ENCODE measurements around the gene ZNF879.

DNA sequence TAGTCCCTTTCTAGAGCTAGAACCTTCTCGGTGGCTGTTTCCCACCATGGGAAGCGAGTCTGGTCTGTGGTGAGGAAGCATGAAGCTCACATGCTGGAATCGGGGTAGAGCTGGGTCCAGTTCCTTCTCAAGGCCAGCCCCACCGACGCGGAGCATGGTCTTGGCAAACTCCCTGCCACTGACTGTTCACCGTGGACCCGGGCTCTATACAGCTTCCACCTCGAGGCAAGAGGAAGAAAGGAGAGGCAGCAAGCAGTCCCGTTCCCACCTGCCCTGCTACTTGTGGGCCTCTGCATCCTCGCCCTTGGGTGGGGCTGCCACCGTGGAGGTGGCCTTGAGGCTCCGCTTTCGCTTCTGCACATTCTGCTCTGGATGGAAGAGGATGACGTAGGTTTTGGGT, 42.2 kb upstream of the ZNF879 start:
- TF ChIP-seq, protein P1, sequence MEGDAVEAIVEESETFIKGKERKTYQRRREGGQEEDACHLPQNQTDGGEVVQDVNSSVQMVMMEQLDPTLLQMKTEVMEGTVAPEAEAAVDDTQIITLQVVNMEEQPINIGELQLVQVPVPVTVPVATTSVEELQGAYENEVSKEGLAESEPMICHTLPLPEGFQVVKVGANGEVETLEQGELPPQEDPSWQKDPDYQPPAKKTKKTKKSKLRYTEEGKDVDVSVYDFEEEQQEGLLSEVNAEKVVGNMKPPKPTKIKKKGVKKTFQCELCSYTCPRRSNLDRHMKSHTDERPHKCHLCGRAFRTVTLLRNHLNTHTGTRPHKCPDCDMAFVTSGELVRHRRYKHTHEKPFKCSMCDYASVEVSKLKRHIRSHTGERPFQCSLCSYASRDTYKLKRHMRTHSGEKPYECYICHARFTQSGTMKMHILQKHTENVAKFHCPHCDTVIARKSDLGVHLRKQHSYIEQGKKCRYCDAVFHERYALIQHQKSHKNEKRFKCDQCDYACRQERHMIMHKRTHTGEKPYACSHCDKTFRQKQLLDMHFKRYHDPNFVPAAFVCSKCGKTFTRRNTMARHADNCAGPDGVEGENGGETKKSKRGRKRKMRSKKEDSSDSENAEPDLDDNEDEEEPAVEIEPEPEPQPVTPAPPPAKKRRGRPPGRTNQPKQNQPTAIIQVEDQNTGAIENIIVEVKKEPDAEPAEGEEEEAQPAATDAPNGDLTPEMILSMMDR (conservative IDR thresholded peaks at IDR 0.05), result no peak
- TF ChIP-seq ZFX (IDR thresholded peaks at IDR 0.05), result no peak
